Body of pancreas (tissue), 4 donors: ENCODE measurements around the gene DAPK1. TPM values are rescaled to one million over a fixed set of nuclear protein-coding genes. Genes with fewer than 3 reads are reported as not detected.

ENCODE experiments used
- ATAC-seq: fragments of 150-250 bp; one replicate; pipeline ENCODE4 v1.9.1; 2016
- DNase-seq, 4 donors: peaks; one replicate each; pipeline ENCODE4 v3.0.0-alpha.2; 2019
- H3K27ac ChIP-seq, 4 donors: fragments of 200-600 bp; sonication (generic); 1 replicate in 3 of 4; 2 replicates in 1 of 4; pipeline versions ENCODE4 v1.5.1 to v1.6.1; 2016 to 2019; ENCODE audit warnings: mild to moderate bottlenecking in 1 of 4, mixed read lengths in 1 of 4, moderate library complexity in 1 of 4
- H3K27me3 ChIP-seq, 2 donors: fragments of 200-600 bp; sonication (generic); one replicate each; pipeline ENCODE4 v1.6.0; 2016; ENCODE audit warnings: mild to moderate bottlenecking in 1 of 2
- H3K36me3 ChIP-seq, 2 donors: fragments of 200-600 bp; sonication (generic); replicated peaks in 1 of 2; 2 replicates each; pipeline ENCODE4 v1.5.1; 2016; ENCODE audit warnings: low read depth in 2 of 2; ENCODE audit not compliant: insufficient read depth in 1 of 2
- H3K4me1 ChIP-seq: fragments of 200-600 bp; sonication (generic); one replicate; pipeline ENCODE4 v1.6.0; 2016
- H3K4me3 ChIP-seq, 2 donors: fragments of 200-600 bp; sonication (generic); 1 replicate in 1 of 2; 2 replicates in 1 of 2; pipeline ENCODE4 v1.5.1; 2016 to 2019
- H3K9me3 ChIP-seq, 3 donors: fragments of 200-600 bp; sonication (generic); 1 replicate in 2 of 3; 2 replicates in 1 of 3; pipeline ENCODE4 v1.5.1; 2016
- CTCF ChIP-seq, 7 experiments: fragments of 450-650 bp in 4 of 7; fragments of 200-600 bp in 3 of 7; sonication (generic) in 3 of 7; IDR thresholded peaks; one replicate each; pipeline ENCODE4 v1.5.1; 2016 to 2019; ENCODE audit warnings: antibody characterized with exemption in 7 of 7
- POLR2A ChIP-seq, 3 donors: fragments of 450-650 bp; IDR thresholded peaks; one replicate each; pipeline ENCODE4 v1.6.1; 2016; ENCODE audit warnings: antibody characterized with exemption in 3 of 3, mild to moderate bottlenecking in 2 of 3
- WGBS, 2 donors: methylation state at CpG; one replicate each; pipeline ENCODE4 v1.1.5; 2017; 5-methylcytosine and 5-hydroxymethylcytosine counted together
- intact Hi-C: fragments of 100-400 bp; cut with DNase I; formaldehyde crosslinking; loops from one replicate; pipeline ENCODE4 v1.15.1; 2023
- small RNA-seq: library from RNA; depleted of rRNA; stranded (forward); fragments of <200 nt; gene quantifications from one replicate; pipeline ENCODE3, GENCODE V24; 2016
- total RNA-seq, 2 donors: library from RNA; depleted of rRNA; stranded (reverse); fragments of >200 nt; gene quantifications; one replicate each; pipeline ENCODE4 v1.1.0, GENCODE V29; 2016

DAPK1 gene
- total RNA-seq, 2 donors from 2014 or later, result 79.6 to 152 TPM

- no peak for ATAC-seq
- Histone ChIP-seq H3K27ac (no peak overlapping the region), H3K9me3 (no peaks in the 10 kb centered on the region), H3K4me1 (no peaks in the 10 kb centered on the region), H3K36me3 (no peaks in the 10 kb centered on the region), H3K4me3 (no peak overlapping the region), H3K27me3 (no peaks in the 10 kb centered on the region)
- intact Hi-C loops, result no loop called here
- 46 to 47% methylated on average over 2 of the region's 2 CpGs for WGBS, 2 donors
- DNase-seq, result no peak
- TF ChIP-seq POLR2A (IDR thresholded peaks at IDR 0.05) (no peak), CTCF (IDR thresholded peaks at IDR 0.05) (no peak)
These were observed 255.6 kb downstream of the DAPK1 start for GRCh38 chr9:87753313-87753712.

Small RNAs within 50 kb of the gene (small RNA-seq; reads per million reads assigned to genes)
- gene AL161787.1, result not detected

Other genes with a start within 250 kb of the DAPK1 start
- 10 to 100 TPM; 45.8 to 60.2 TPM for gene CTSL, start 228.3 kb downstream of the DAPK1 start, total RNA-seq